Adipocyte (in vitro differentiated cells): ENCODE measurements around the gene SIX2.
A peak's percentile ranks its signal among the peaks of the same experiment; 100 is the strongest.

ENCODE experiments used
- DNase-seq: peaks from one replicate; pipeline ENCODE4 v3.0.0-alpha.2; 2015; ENCODE audit warnings: low read depth
- H3K27me3 ChIP-seq: replicated peaks from 2 replicates; pipeline ENCODE4 v1.7.0; 2013; ENCODE audit warnings: mild to moderate bottlenecking, low read length, moderate library complexity; ENCODE audit not compliant: control insufficient read depth, insufficient read depth
- H3K36me3 ChIP-seq: 2 replicates; pipeline ENCODE4 v1.7.0; 2013; ENCODE audit warnings: low read length, mild to moderate bottlenecking, moderate library complexity; ENCODE audit not compliant: control insufficient read depth, insufficient read depth, severe bottlenecking
- H3K4me1 ChIP-seq: 2 replicates; pipeline ENCODE4 v1.7.0; 2013; ENCODE audit warnings: mild to moderate bottlenecking, low read length, moderate library complexity; ENCODE audit not compliant: control insufficient read depth, insufficient read depth
- H3K4me3 ChIP-seq: 2 replicates; pipeline ENCODE4 v1.7.0; 2013; ENCODE audit warnings: mild to moderate bottlenecking, low read length, moderate library complexity
- H3K9ac ChIP-seq: 2 replicates; pipeline ENCODE4 v1.7.0; 2013; ENCODE audit warnings: mild to moderate bottlenecking, low read length, moderate library complexity
- H3K9me3 ChIP-seq: 2 replicates; pipeline ENCODE4 v1.7.0; 2013; ENCODE audit warnings: mild to moderate bottlenecking, low read length, moderate library complexity; ENCODE audit not compliant: control insufficient read depth

Gene SIX2

DNA sequence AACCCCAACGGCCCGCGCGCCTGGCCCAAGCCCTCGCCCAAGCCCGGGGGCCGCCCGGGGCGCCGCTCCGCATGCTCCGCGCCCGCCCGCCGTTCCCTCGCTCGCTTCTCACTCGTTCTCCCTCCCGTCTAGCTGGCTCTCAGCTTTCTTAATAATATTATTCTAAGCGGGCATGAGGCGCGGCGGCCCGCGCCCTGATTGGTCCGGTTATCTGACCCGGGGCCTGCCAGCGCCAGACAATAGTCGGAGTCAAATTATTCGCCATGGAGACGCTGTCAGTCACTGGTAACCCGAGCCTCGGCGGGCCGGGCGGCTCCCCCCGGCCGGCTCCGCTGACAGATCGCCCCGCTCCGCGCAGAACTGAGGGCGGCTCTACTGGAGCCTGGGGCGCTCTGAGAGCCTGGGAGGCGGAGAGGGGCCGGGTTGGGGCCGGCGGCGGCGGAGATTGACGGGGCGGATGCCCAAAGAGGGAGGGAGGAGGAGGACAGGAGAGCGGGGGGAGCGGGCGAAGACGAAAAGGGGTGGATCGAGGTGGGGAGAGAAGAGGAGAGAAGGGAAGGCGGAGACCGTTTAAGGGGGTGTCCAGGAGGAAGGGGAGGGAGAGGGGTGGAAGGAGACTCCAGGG lies at the start of gene SIX2:
SIX2 (minus strand) TSS at position 150 of the 625 bp plus-strand sequence. CDS start 342 bp downstream, outside the sequence.
- peaks cover 29% of the 10 kb centered on the region for H3K4me1 ChIP-seq
- peak; percentile 99 for DNase-seq

DNA sequence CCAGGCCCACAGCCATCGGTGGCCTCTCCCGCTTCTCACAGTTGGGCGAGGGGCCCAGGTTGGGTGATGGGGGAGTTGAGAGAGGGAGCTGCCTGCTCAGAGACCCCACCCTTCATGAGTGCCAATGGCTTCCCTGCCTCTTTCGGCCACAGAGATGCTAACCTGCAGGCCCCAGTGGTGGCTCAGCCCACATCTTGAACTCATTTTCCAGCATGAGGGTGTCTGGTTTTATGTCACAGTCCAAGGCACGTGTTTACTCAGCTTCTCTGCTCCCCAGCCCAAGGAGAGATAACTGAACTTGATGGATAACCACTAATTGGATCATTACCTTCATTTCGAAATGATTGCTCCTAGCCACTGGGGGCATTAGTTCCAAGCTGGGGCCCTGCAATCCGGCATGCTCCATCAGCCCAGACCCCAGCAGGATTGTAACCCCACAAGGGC lies 45.9 kb upstream of the SIX2 start:
- H3K9me3 ChIP-seq: no peaks in the 10 kb centered on the region
- no peak overlapping the region for H3K4me3 ChIP-seq
- no peak for DNase-seq
- H3K36me3 ChIP-seq: no peaks in the 10 kb centered on the region
- H3K4me1 ChIP-seq: no peaks in the 10 kb centered on the region
- peaks cover 26% of the 10 kb centered on the region for H3K27me3 ChIP-seq
- H3K9ac ChIP-seq: no peak overlapping the region

More for the DNA sequence above, at the start of gene SIX2:
- Histone ChIP-seq H3K4me3 (peak within 1 kb of the TSS; percentile 90), H3K9me3 (no peaks in the 10 kb centered on the region), H3K9ac (peak within 1 kb of the TSS; percentile 89), H3K27me3 (no peaks in the 10 kb centered on the region), H3K36me3 (peaks cover 3% of the 10 kb centered on the region)

DNA sequence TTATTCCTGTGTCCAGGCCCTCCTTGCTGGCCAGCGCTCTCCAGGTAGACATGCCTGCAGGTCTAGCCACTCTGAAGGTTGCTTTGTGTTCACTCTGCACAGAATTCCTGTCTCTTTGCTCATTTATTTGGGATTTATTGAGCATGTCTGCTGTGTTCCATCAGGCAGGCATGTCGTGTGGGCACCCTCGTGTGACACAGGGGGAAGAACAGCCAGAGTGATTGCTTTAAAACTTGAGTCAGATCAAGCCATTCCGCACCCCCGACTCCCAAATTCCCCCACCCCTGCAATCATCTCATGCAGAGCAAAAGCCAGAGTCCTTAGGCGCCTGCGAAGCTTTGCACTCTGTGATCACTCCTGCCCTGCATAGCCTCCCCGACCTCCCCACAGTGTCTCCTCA lies 44.7 kb upstream of the SIX2 start:
- Histone ChIP-seq H3K27me3 (peaks cover 28% of the 10 kb centered on the region), H3K9ac (no peak overlapping the region), H3K4me3 (no peak overlapping the region), H3K4me1 (no peaks in the 10 kb centered on the region), H3K36me3 (no peaks in the 10 kb centered on the region), H3K9me3 (no peaks in the 10 kb centered on the region)
- no peak for DNase-seq

DNA sequence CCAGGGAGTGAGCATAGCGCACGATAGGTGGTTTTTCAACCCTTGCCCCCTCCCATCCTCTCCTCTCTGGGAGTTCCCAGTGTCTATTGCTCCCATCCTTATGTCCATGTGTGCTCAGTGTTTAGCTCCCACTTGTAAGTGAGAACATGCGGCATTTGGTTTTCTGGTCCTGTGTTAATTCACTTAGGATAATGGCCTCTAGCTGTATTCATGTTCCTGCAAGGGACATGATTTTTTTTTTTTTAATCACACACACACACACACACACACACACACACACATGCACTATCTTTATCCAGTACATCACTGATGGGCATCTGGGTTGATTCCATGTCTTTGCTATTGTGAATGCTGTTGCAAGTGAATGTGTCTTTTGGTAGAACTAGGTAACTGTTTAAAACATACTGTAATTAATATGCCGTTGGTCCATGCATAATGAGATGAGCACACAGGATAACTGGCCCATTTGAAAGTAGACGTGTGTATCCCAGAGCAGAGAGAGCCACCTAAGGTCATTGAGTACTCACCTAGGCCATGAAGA lies 43.2 kb upstream of the SIX2 start:
- H3K9me3 ChIP-seq: no peaks in the 10 kb centered on the region
- H3K9ac ChIP-seq: no peak overlapping the region
- H3K4me1 ChIP-seq: no peaks in the 10 kb centered on the region
- no peaks in the 10 kb centered on the region for H3K36me3 ChIP-seq
- H3K27me3 ChIP-seq: peaks cover 31% of the 10 kb centered on the region
- DNase-seq: no peak
- H3K4me3 ChIP-seq: no peak overlapping the region

DNA sequence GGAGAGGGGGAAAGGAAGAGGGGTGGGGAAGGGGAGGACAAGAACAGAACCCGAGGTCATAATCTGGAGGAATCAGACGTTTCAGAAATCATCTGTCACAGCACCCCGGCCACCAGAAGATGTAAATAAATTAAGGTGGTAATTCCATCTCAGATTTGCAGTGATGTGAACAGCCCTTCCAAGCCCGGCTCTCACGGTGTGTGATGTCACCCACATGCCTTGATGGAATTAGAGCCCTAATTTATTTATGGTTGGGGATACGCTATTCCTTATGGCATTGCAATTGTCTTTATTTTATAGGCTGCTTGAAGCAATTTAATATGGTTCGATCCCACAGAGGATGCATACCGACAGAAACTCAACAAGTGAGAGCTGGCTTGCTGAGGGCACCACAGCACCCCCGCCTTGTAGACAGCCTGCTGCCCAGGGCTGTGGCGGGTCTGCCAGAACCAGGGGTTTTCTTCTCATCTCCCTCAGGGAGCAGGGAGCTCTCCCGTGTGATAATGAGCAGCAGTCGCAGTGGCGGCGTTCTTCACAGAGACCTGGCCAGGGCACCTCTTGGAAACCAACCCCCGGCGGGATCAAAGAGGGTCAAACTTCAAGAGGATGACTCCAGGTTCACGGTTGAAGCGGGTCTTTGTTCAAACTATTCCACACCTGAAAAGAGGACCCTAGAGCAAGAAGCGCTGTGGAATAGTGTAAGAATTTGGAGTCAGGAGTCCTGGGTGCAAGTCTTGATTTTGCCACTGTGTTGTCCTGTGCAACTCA lies 40.5 kb upstream of the SIX2 start:
- Histone ChIP-seq H3K9ac (no peak overlapping the region), H3K9me3 (no peaks in the 10 kb centered on the region), H3K27me3 (peaks cover 28% of the 10 kb centered on the region), H3K4me3 (no peak overlapping the region), H3K36me3 (no peaks in the 10 kb centered on the region), H3K4me1 (no peaks in the 10 kb centered on the region)
- DNase-seq: no peak

GRCh38 chr2:45047301-45047700 lies 38.0 kb upstream of the SIX2 start:
- no peak overlapping the region for H3K9ac ChIP-seq
- DNase-seq: no peak

GRCh38 chr2:45046786-45047185 lies 37.5 kb upstream of the SIX2 start:
- no peaks in the 10 kb centered on the region for H3K9me3 ChIP-seq
- H3K27me3 ChIP-seq: peaks cover 32% of the 10 kb centered on the region
- H3K4me3 ChIP-seq: no peak overlapping the region
- no peak overlapping the region for H3K9ac ChIP-seq
- DNase-seq: peak; percentile 58
- H3K36me3 ChIP-seq: no peaks in the 10 kb centered on the region
- no peaks in the 10 kb centered on the region for H3K4me1 ChIP-seq

More at GRCh38 chr2:45047301-45047700, 38.0 kb upstream of the SIX2 start:
- Histone ChIP-seq H3K36me3 (no peaks in the 10 kb centered on the region), H3K27me3 (peaks cover 29% of the 10 kb centered on the region), H3K4me3 (no peak overlapping the region), H3K9me3 (no peaks in the 10 kb centered on the region), H3K4me1 (no peaks in the 10 kb centered on the region)

DNA sequence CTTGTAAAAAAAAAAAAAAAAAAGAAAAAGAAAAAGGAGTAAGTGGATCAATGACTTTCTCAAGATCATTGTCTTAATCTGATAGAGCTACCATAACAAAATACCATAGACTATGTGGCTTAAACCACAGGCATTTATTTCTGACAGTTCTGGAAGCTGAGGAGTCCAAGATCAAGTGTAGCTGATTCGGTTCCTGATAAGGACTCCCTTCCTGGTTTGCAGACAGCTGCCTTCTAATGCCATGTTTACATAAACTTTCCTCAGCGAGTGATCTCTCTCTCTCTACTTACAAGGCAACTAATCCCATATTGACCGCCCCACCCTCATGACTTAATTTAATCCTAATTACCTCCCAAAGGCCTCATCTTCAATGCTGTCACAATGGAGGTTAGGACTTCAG lies 36.5 kb upstream of the SIX2 start:
- no peak for DNase-seq
- peaks cover 32% of the 10 kb centered on the region for H3K27me3 ChIP-seq
- H3K4me1 ChIP-seq: no peaks in the 10 kb centered on the region
- no peaks in the 10 kb centered on the region for H3K9me3 ChIP-seq
- H3K4me3 ChIP-seq: no peak overlapping the region
- H3K36me3 ChIP-seq: no peaks in the 10 kb centered on the region
- H3K9ac ChIP-seq: no peak overlapping the region

GRCh38 chr2:45044916-45045315 lies 35.7 kb upstream of the SIX2 start:
- Histone ChIP-seq H3K27me3 (peaks cover 32% of the 10 kb centered on the region), H3K36me3 (no peaks in the 10 kb centered on the region), H3K4me1 (no peaks in the 10 kb centered on the region), H3K4me3 (no peak overlapping the region), H3K9me3 (no peaks in the 10 kb centered on the region), H3K9ac (no peak overlapping the region)
- DNase-seq: no peak

- no peaks in the 10 kb centered on the region for H3K36me3 ChIP-seq
These were observed 33.9 kb upstream of the SIX2 start for GRCh38 chr2:45043174-45043573.

GRCh38 chr2:45042401-45042800 lies 33.1 kb upstream of the SIX2 start:
- no peak overlapping the region for H3K4me3 ChIP-seq
- peaks cover 27% of the 10 kb centered on the region for H3K27me3 ChIP-seq
- DNase-seq: no peak

More at GRCh38 chr2:45043174-45043573, 33.9 kb upstream of the SIX2 start:
- no peaks in the 10 kb centered on the region for H3K4me1 ChIP-seq
- DNase-seq: no peak
- H3K27me3 ChIP-seq: peaks cover 27% of the 10 kb centered on the region
- H3K4me3 ChIP-seq: no peak overlapping the region
- no peak overlapping the region for H3K9ac ChIP-seq
- no peaks in the 10 kb centered on the region for H3K9me3 ChIP-seq

More at GRCh38 chr2:45042401-45042800, 33.1 kb upstream of the SIX2 start:
- no peaks in the 10 kb centered on the region for H3K4me1 ChIP-seq
- H3K36me3 ChIP-seq: no peaks in the 10 kb centered on the region
- H3K9me3 ChIP-seq: no peaks in the 10 kb centered on the region
- no peak overlapping the region for H3K9ac ChIP-seq
